ENCODE results near the gene ANGPT4.

ANGPT4 gene

GRCh38 chr20:916125-916799 lies at the start of gene ANGPT4:
Gene ANGPT4 (minus strand): TSS chr20:916334. CDS start chr20:916214, 120 bp downstream.
- Histone ChIP-seq H3K4me3 (ENCODE audit: insufficient read depth, low read length, poor library complexity, severe bottlenecking) (no peak within 1 kb of the TSS), H3K27me3 (ENCODE audit: low read length) (no peaks in the 10 kb centered on the region), H3K4me2 (ENCODE audit: low read depth, low read length, poor library complexity, severe bottlenecking) (no peak within 1 kb of the TSS), H3K79me2 (ENCODE audit: insufficient read depth, low read length) (no peaks in the 10 kb centered on the region), H3K9me3 (ENCODE audit: insufficient read depth, low read length) (no peaks in the 10 kb centered on the region), H4K20me1 (ENCODE audit: low read depth, low read length) (no peaks in the 10 kb centered on the region), H3K27ac (ENCODE audit: low read depth, low read length) (no peak within 1 kb of the TSS), H3K36me3 (ENCODE audit: low read length) (no peaks in the 10 kb centered on the region), H3K9ac (ENCODE audit: low read length) (no peak within 1 kb of the TSS), H3K9me2 (replicated peaks; ENCODE audit: insufficient read depth, low read length) (no peaks in the 10 kb centered on the region), H2AFZ (ENCODE audit: low read depth, low read length, severe bottlenecking) (no peak within 1 kb of the TSS), H3F3A (ENCODE audit: insufficient read depth) (no peaks in the 10 kb centered on the region)
- TF ChIP-seq, protein P1, sequence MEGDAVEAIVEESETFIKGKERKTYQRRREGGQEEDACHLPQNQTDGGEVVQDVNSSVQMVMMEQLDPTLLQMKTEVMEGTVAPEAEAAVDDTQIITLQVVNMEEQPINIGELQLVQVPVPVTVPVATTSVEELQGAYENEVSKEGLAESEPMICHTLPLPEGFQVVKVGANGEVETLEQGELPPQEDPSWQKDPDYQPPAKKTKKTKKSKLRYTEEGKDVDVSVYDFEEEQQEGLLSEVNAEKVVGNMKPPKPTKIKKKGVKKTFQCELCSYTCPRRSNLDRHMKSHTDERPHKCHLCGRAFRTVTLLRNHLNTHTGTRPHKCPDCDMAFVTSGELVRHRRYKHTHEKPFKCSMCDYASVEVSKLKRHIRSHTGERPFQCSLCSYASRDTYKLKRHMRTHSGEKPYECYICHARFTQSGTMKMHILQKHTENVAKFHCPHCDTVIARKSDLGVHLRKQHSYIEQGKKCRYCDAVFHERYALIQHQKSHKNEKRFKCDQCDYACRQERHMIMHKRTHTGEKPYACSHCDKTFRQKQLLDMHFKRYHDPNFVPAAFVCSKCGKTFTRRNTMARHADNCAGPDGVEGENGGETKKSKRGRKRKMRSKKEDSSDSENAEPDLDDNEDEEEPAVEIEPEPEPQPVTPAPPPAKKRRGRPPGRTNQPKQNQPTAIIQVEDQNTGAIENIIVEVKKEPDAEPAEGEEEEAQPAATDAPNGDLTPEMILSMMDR (IDR thresholded peaks at IDR 0.05; ENCODE audit: insufficient read depth, low read length, poor library complexity, severe bottlenecking), result no peak
- TF ChIP-seq EZH2phosphoT487 (conservative IDR thresholded peaks at IDR 0.05; ENCODE audit: low read length), result no peak

- Histone ChIP-seq H3K9me3 (ENCODE audit: insufficient read depth, low read length) (no peaks in the 10 kb centered on the region), H3K9ac (ENCODE audit: low read length) (no peak overlapping the region), H3K79me2 (ENCODE audit: insufficient read depth, low read length) (no peaks in the 10 kb centered on the region), H3K4me3 (ENCODE audit: insufficient read depth, low read length, poor library complexity, severe bottlenecking) (no peak overlapping the region), H3K27ac (ENCODE audit: low read depth, low read length) (no peak overlapping the region), H2AFZ (ENCODE audit: low read depth, low read length, severe bottlenecking) (no peak overlapping the region), H3K4me2 (ENCODE audit: low read depth, low read length, poor library complexity, severe bottlenecking) (no peak overlapping the region), H3K36me3 (ENCODE audit: low read length) (no peaks in the 10 kb centered on the region), H3K27me3 (ENCODE audit: low read length) (no peaks in the 10 kb centered on the region), H4K20me1 (ENCODE audit: low read depth, low read length) (no peaks in the 10 kb centered on the region), H3K9me2 (replicated peaks; ENCODE audit: insufficient read depth, low read length) (no peaks in the 10 kb centered on the region), H3F3A (ENCODE audit: insufficient read depth) (no peaks in the 10 kb centered on the region)
- no peak for TF ChIP-seq EZH2phosphoT487 (conservative IDR thresholded peaks at IDR 0.05; ENCODE audit: low read length)
- TF ChIP-seq, protein P1 (IDR thresholded peaks at IDR 0.05; ENCODE audit: insufficient read depth, low read length, poor library complexity, severe bottlenecking), result no peak
Measured at GRCh38 chr20:963795-964194, 47.7 kb upstream of the ANGPT4 start.

- Histone ChIP-seq H3F3A (ENCODE audit: insufficient read depth) (no peaks in the 10 kb centered on the region), H3K4me3 (ENCODE audit: insufficient read depth, low read length, poor library complexity, severe bottlenecking) (no peak overlapping the region), H3K36me3 (ENCODE audit: low read length) (no peaks in the 10 kb centered on the region), H3K79me2 (ENCODE audit: insufficient read depth, low read length) (no peaks in the 10 kb centered on the region), H3K4me2 (ENCODE audit: low read depth, low read length, poor library complexity, severe bottlenecking) (no peak overlapping the region), H3K27ac (ENCODE audit: low read depth, low read length) (no peak overlapping the region), H3K9me2 (replicated peaks; ENCODE audit: insufficient read depth, low read length) (no peaks in the 10 kb centered on the region), H2AFZ (ENCODE audit: low read depth, low read length, severe bottlenecking) (no peak overlapping the region), H4K20me1 (ENCODE audit: low read depth, low read length) (no peaks in the 10 kb centered on the region), H3K27me3 (ENCODE audit: low read length) (no peaks in the 10 kb centered on the region), H3K9ac (ENCODE audit: low read length) (no peak overlapping the region), H3K9me3 (ENCODE audit: insufficient read depth, low read length) (no peaks in the 10 kb centered on the region)
- TF ChIP-seq, protein P1 (IDR thresholded peaks at IDR 0.05; ENCODE audit: insufficient read depth, low read length, poor library complexity, severe bottlenecking), result no peak
- TF ChIP-seq EZH2phosphoT487 (conservative IDR thresholded peaks at IDR 0.05; ENCODE audit: low read length), result no peak
Measured at GRCh38 chr20:962683-963082, 46.5 kb upstream of the ANGPT4 start.

Measured in SU-DHL-6 (cell line).